ENCODE results near the gene AVPR1B. TPM values are rescaled to one million over a fixed set of nuclear protein-coding genes. Genes with fewer than 3 reads are reported as not detected.

The AVPR1B gene, protein sequence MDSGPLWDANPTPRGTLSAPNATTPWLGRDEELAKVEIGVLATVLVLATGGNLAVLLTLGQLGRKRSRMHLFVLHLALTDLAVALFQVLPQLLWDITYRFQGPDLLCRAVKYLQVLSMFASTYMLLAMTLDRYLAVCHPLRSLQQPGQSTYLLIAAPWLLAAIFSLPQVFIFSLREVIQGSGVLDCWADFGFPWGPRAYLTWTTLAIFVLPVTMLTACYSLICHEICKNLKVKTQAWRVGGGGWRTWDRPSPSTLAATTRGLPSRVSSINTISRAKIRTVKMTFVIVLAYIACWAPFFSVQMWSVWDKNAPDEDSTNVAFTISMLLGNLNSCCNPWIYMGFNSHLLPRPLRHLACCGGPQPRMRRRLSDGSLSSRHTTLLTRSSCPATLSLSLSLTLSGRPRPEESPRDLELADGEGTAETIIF
- not detected in 2 replicates for total RNA-seq (2014; rRNA removed; shearing (Covaris generic))
- not detected in 2 replicates for polyA plus RNA-seq (2015; cell fraction: cytosol; rRNA removed)
- not detected in 2 replicates for polyA plus RNA-seq (2015; cell fraction: nucleus; rRNA removed)

DNA sequence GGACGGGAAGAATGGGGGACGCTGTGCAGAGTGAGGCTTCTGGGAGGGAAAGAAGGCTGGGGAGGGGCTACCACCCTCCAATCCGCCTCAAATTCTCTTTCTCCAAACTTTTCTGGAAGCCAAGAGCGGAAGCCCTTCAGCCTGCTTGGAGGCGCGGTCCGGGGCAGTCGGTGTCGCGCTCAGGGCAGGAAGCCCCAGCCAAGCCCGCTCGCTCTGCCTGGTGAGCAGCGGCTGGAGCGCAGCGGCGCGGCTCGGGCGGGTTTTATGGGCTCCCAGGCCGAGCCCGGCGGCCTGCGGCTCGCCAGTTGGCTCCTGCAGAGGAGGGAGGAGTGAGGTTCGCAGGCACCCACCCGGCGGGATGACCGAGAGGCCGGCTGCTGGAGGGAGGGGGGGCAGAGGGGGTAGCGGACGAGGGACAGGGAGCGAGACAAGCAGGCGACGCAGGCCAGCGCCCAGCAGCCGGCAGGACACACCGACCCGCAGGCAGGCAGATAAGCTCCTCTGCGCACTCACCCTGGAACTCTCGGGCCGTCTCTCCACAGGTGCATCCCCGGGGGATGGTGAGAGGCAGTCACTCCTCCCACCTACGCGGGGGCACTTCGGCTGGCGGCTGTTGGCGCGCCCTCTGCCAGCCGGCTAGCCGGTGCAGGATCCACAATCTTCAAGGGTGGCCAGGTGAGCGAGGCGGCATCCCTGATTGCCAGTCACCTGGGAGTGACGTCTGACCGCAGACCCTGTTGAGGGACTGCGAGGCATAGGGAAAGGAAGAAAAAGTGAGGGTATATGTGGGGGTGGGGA, at the start of gene AVPR1B:
AVPR1B (minus strand) TSS at position 238 of the 798 bp plus-strand sequence. CDS start 498 bp downstream, outside the sequence.
- DNase-seq (ENCODE audit: low read depth, low spot score) = no peak
- in situ Hi-C loops (cut with HindIII; ENCODE audit: low pct_unique_long_range_greater_than_20kb, low sequenced_read_pairs) = no loop called here

DNA sequence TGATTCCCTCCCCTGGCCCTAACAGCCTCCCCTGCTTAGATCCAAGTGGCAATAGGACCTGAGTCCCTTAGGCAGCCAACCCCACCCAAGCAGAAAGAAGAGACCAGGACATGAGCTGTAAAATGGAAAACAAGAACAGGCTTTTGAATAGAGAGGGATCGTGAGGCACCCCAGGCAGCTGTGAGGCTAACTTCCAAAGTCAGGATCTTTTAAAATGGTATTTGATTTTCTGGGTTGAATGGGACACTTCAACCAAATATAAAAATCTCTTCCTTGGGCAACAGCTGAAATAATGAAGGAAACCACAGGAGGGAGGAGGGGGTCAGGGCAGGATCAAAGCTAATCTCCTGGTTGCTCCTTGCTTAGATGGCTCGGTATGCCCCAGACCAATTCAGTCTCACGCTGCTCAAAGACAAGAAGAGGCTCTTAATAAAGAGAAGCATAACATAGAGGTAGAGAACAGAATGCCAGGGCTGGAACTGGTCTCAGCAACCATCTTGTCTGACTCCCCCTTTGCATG, 28.6 kb upstream of the AVPR1B start:
- no peak for DNase-seq (ENCODE audit: low read depth, low spot score)
- in situ Hi-C loops (cut with HindIII; ENCODE audit: low pct_unique_long_range_greater_than_20kb, low sequenced_read_pairs) = loop anchor here (25.0 kb wide), 1 partner anchor 291 kb away; no protein-coding TSS in a partner anchor

DNA sequence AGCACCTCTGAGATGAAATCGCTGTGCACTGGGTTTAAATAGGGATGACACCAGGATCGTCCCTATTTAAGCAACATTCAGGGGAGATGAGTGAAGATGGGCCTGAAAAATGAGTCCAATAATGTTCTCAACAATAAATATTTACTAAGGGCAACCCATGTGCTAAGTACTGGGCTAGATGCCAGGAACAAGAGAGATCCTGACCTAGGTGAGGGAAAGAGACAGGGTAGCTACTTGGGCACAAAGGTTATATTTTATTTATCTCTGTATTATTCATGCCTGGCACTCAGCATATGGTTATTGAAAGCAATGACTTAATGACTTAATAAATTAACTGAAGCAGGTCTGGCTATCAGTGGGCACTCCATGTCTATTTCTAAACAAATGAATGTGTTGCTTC, 27.4 kb upstream of the AVPR1B start:
- in situ Hi-C loops (cut with HindIII; ENCODE audit: low pct_unique_long_range_greater_than_20kb, low sequenced_read_pairs) = loop anchor here (25.0 kb wide), 1 partner anchor 293 kb away; no protein-coding TSS in a partner anchor
- no peak for DNase-seq (ENCODE audit: low read depth, low spot score)

DNA sequence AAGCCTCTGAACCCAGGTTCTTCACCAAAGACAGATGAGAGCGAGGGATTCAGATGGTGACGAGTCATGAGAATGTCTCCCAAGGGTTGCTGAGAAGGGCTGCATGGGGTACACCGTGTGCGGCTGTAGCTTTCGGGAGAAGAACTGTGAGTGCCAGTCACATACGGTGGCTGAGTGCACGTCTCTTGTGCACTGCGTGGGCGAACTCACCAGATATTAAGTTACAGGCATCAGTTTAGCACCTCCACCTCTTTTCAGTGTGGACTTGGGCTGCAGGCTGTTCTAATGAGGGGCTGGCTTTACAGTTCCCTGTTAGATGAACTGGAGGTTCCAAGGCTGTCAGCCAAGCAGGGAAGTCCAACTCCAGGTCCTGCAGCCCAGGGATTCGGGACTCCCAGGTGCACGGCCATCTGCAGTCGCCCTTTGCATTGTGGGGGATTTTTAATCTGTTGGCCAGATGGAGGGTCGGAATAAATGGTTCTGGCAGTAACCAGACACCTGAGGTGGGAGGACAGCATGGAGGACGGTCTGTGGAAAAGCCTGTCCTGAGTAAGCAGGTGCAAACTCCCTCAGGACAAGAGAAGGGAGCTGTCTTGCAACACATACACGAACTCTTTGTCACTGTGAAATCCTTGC, 26.5 kb upstream of the AVPR1B start:
- in situ Hi-C loops (cut with HindIII; ENCODE audit: low pct_unique_long_range_greater_than_20kb, low sequenced_read_pairs) = loop anchor here (25.0 kb wide), 1 partner anchor 294 kb away; no protein-coding TSS in a partner anchor
- no peak for DNase-seq (ENCODE audit: low read depth, low spot score)

DNA sequence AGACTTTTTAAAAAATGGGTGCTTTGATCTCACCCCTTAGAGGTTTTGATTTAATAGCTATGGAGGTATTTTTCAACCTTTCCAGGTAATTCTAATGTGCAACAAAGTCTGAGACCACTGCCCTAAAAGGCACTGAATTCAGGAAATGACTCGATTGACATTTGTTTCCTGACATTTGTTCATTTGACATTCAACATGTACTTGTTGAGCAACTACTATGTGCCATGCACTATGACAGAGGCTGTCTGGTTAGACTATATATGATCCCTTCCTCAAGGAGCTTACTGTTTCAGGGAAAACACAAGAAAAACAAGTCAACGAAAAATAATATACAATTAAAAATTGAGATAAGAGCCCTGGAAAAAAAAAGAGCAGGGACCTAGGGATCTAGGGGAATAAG, 25.6 kb upstream of the AVPR1B start:
- in situ Hi-C loops (cut with HindIII; ENCODE audit: low pct_unique_long_range_greater_than_20kb, low sequenced_read_pairs) = loop anchor here (25.0 kb wide), 1 partner anchor 295 kb away; no protein-coding TSS in a partner anchor
- DNase-seq (ENCODE audit: low read depth, low spot score) = no peak

DNA sequence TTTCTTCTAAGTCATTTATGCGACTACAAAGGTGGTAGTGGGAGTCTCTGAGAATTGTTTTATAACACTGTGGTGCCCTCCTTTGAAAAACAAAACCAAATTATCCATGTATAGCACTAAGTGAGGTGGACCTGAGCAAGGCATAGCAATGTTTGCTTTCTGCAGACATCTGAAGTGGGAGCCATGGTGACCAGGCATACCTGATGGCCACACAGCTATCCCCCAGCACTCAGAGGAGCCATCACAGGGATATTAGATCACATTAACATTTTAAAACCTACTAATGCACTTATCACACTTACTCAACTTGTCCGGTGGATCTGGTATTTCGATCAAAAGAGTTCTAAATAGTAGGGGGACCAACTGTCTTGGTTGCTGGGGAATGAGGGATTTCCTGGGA, 24.8 kb upstream of the AVPR1B start:
- DNase-seq (ENCODE audit: low read depth, low spot score) = no peak

DNA sequence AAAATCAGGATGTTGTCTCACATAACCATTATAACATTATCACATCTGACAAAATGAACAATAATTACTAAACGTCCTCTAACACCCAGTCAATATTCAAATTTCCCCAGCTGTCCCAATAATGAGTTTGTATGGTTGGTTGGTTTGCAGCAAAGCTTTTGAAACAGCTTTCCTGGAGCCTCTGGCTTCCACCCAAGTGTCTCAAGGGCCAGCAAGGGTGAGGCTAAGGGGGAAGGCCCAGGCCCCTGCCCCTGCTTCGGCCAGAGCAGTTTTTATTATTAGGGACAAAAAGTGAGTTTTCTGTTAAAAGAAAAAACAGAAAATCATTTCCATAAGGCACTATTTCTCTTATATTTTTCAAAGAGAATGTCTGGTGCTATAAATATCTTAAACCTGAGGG, 19.1 kb upstream of the AVPR1B start:
- in situ Hi-C loops (cut with HindIII; ENCODE audit: low pct_unique_long_range_greater_than_20kb, low sequenced_read_pairs) = loop anchor here (25.0 kb wide), 1 partner anchor 301 kb away; no protein-coding TSS in a partner anchor
- DNase-seq (ENCODE audit: low read depth, low spot score) = no peak

More for the DNA sequence above, 24.8 kb upstream of the AVPR1B start:
- in situ Hi-C loops (cut with HindIII; ENCODE audit: low pct_unique_long_range_greater_than_20kb, low sequenced_read_pairs) = loop anchor here (25.0 kb wide), 1 partner anchor 295 kb away; no protein-coding TSS in a partner anchor

DNA sequence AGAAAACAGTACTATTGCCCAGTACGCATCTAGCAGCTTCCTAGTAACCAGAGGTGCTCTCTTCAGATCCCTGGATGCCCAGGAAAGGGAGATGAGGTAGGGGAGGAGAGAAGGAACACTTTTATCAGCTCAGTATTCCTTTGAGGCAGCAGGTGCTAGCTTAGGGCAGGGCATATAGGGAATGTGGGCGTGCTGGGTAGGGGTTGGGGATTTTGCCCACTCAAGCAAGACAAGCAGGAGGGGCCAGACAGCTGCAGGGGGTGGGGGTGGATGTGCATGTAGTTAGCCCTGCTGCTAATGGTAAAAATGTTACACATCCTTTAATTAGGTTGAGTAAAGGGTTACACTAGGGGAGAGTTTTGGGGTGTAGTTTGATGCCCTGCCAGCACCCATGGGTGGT, 18.1 kb upstream of the AVPR1B start:
- DNase-seq (ENCODE audit: low read depth, low spot score) = no peak
- in situ Hi-C loops (cut with HindIII; ENCODE audit: low pct_unique_long_range_greater_than_20kb, low sequenced_read_pairs) = loop anchor here (25.0 kb wide), 1 partner anchor 302 kb away; no protein-coding TSS in a partner anchor

DNA sequence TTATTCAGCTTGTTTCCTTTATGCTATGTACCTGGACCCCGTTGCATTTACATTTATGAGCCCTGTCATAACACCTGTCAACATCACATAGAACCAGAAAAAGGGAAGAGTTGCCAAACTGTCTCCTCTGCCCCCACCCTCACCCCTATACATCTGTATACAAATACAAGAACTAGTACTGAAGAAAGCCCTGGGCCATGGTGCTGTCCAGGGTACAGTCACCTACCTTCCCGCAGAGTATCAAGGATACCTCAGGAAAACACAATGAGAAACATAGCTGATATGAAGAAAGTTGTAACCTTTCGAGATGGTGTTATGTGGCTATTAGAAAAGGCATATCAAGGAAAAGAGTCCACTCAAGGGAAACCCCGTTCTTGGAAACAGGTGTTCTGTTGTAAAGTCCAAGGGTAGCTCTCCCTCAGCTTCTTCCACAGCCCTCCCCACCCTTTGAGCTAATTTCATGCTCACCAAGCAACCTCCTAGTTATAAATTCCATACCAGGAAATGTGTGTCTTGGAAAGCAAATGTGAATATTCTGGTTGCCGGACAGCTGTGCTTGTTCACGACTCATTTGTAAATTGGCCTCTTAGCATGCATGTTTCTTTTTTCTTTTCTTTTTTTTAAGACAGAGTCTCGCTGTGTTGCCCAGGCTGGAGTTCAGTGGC, 16.7 kb upstream of the AVPR1B start:
- no peak for DNase-seq (ENCODE audit: low read depth, low spot score)
- in situ Hi-C loops (cut with HindIII; ENCODE audit: low pct_unique_long_range_greater_than_20kb, low sequenced_read_pairs) = loop anchor here (25.0 kb wide), 1 partner anchor 303 kb away; no protein-coding TSS in a partner anchor

DNA sequence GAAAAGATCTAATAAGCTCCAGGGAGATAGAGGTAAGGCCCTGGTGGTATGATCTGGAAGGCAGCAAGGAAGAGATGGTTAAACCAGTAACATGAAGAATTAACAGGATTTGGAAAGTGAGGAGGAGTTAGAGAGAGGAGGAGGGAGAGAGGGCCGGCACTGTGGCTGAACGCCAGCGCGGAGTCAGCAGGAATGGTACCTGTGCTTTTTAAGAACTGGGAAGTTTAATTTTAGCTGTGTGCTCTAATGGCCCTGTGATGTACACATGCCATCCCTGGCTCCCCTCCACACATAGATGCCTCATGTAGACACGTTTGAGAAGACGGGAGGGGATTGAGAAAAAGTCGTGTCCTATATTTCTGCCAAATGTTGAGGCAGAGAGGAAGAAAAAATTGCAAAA, 13.8 kb upstream of the AVPR1B start:
- in situ Hi-C loops (cut with HindIII; ENCODE audit: low pct_unique_long_range_greater_than_20kb, low sequenced_read_pairs) = loop anchor here (25.0 kb wide), 1 partner anchor 306 kb away; no protein-coding TSS in a partner anchor
- no peak for DNase-seq (ENCODE audit: low read depth, low spot score)

DNA sequence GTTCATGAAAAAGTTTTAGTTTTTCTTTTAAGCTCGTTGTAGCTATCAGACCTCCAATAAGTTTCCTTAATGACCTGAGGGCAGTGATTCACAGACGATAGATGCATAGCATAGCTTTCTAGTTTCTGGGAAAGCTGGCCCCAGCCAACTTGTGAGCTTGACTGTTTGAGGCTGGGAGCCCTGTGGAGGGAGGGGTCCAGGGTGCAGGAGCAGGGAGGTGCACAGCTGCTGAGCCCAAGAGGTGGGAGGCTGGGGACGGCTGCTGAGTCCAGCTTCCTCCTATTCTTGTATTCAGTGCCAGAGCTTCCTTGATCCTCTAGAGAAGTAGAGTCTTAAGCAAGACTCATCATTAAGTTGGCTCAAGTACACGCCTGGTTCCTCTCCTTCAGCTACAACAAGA, 11.0 kb upstream of the AVPR1B start:
- peak; percentile 7 for DNase-seq (ENCODE audit: low read depth, low spot score)
- in situ Hi-C loops (cut with HindIII; ENCODE audit: low pct_unique_long_range_greater_than_20kb, low sequenced_read_pairs) = loop anchor here (25.0 kb wide), 1 partner anchor 309 kb away; no protein-coding TSS in a partner anchor

DNA sequence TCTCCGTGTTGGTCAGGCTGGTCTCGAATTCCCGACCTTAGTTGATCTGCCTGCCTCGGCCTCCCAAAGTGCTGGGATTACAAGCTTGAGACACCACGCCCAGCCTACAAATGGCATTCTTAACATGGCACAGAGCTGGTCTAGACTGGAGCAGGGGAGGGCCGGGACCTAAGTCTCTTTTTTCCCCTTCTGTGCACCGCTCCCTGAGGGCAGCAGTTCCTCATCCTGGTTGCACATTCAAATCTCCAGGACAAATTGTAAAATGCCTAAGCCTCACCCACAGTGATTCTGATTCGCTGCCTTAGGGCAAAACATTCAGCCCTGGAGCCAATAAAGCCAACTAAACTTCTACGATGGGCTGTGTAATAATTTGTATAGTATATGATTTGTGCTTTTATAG, 10.1 kb upstream of the AVPR1B start:
- in situ Hi-C loops (cut with HindIII; ENCODE audit: low pct_unique_long_range_greater_than_20kb, low sequenced_read_pairs) = loop anchor here (25.0 kb wide), 1 partner anchor 310 kb away; no protein-coding TSS in a partner anchor
- no peak for DNase-seq (ENCODE audit: low read depth, low spot score)

DNA sequence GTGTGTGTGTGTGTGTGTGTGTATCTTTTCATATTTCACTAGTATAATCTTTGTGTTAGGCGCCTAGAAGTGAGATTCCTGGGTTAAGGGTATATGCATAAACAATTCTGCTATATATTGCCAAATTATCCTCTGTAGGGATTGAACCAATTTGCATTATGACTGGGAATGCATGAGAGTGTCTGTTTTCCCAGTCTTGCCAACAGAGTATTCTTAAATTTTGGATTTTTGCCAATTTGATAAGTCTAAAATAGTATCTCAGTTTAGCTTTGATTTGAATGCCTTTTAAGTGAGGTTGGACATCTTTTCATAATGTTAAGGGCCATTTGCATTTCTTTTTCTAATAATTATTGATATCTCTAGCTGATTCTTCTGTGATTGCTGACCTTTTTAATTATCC, 8.2 kb upstream of the AVPR1B start:
- in situ Hi-C loops (cut with HindIII; ENCODE audit: low pct_unique_long_range_greater_than_20kb, low sequenced_read_pairs) = loop anchor here (25.0 kb wide), 1 partner anchor 312 kb away; no protein-coding TSS in a partner anchor
- no peak for DNase-seq (ENCODE audit: low read depth, low spot score)

DNA sequence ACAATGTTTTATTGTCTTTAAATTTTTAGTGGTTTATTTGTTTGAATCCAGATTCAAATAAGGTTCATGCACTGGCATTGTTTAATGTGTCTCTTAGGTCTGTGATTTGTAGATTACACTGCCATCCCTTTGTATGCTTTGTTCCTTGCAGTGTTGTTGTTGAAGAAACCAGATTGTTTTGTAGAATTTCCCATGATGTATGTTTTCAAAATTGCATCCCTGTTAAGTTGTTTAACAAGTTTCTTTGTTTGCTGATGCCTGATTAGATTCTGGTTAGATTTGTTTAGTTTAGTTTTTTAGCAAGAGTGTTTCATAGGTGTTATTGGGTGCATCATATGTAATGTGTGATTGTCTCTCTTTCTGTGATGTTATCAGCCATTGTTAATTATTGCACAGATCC, 5.5 kb upstream of the AVPR1B start:
- in situ Hi-C loops (cut with HindIII; ENCODE audit: low pct_unique_long_range_greater_than_20kb, low sequenced_read_pairs) = no loop called here
- no peak for DNase-seq (ENCODE audit: low read depth, low spot score)

DNA sequence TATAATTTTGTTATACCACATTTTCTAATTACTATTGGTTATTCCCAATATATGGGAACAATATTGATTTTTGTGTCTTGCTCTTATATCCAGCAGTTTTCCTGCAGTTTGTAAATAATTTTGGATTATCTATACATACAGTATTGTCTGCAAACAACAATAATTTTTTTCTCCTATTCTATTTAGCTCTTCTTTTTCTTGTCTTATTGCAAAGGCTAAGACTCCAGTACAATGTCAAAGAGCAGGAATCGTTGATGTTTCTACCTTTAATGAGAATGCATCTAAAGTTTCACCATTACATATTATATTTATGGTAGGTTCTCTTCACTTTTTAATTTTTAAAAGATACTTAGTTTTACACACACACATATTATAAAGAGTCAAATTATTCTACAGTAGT, 4.1 kb upstream of the AVPR1B start:
- in situ Hi-C loops (cut with HindIII; ENCODE audit: low pct_unique_long_range_greater_than_20kb, low sequenced_read_pairs) = no loop called here
- DNase-seq (ENCODE audit: low read depth, low spot score) = no peak

DNA sequence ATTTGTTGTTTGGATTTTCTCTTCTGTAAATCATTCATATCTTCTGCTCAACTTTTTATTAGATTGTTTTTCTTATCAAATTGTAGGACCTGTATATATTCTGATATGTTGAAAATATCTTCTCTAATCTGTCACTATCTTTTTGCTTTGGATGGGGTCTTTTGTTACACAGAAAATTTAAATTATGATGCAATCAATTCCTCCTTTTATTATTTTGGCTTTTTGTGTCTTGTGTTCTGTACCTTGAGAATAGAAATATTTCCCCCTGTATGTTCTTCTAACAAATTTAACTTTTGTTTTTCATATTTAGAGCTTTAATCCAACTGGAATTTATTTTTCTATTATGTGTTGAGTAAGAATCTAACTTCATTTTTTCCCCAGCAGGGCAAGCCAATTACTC, 3.2 kb upstream of the AVPR1B start:
- DNase-seq (ENCODE audit: low read depth, low spot score) = no peak
- in situ Hi-C loops (cut with HindIII; ENCODE audit: low pct_unique_long_range_greater_than_20kb, low sequenced_read_pairs) = no loop called here

DNA sequence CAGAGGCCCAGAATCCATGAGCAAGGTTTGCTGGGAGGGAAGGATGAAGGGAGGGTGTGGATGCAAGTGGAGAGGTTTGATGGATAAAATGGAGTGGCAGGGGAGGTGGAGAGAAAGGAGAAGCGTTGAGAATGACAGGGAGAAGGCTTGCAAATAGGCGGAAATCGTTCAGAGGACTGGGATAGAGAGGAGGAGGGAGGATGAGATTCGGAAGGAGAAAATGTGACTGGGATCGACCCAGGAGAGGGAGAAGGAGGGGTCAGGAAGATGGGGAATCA, 376 bp downstream of the AVPR1B start:
- no peak for DNase-seq (ENCODE audit: low read depth, low spot score)
- in situ Hi-C loops (cut with HindIII; ENCODE audit: low pct_unique_long_range_greater_than_20kb, low sequenced_read_pairs) = no loop called here
